ENCODE data around the gene DIO3.
"Not testable (repeated sequence)": the region's sequence is repeated elsewhere in the genome, so short reads cannot be mapped to it uniquely, and the experiment has no call there.

DIO3 gene

GRCh38 chr14:101549154-101549553, 12.1 kb upstream of the DIO3 start:
- H3K27ac ChIP-seq (ENCODE audit: insufficient read depth in 1 of 2, low read depth in 1 of 2, low read length in 2 of 2, poor library complexity in 1 of 2, severe bottlenecking in 2 of 2): no peak overlapping the region
- H3K27me3 ChIP-seq (replicated peaks in 2 of 5; ENCODE audit: control insufficient read depth in 4 of 5, insufficient read depth in 5 of 5, low read length in 4 of 5): peaks cover 0 to 9% (median 0%) of the 10 kb centered on the region in 5 experiments
- no peak overlapping the region for H3K4me3 ChIP-seq (ENCODE audit: control insufficient read depth in 1 of 7, extremely low read depth in 1 of 7, insufficient read depth in 4 of 7, low read depth in 2 of 7, low read length in 6 of 7)
- no peaks in the 10 kb centered on the region for H3K36me3 ChIP-seq (ENCODE audit: control insufficient read depth in 4 of 4, insufficient read depth in 4 of 4, low read length in 3 of 4)
- 98% methylated on average over 17 of the region's 18 CpGs for WGBS (ENCODE audit: insufficient coverage)
- ChIA-PET CTCF (no interaction called here), POLR2A (no interaction called here)
- peaks cover 0 to 3% (median under 1%) of the 10 kb centered on the region in 5 experiments for H3K9me3 ChIP-seq (ENCODE audit: control extremely low read depth in 1 of 5, control insufficient read depth in 4 of 5, insufficient read depth in 2 of 5, low read depth in 1 of 5, low read length in 4 of 5)
- no peaks in the 10 kb centered on the region for H3K4me1 ChIP-seq (ENCODE audit: control extremely low read depth in 1 of 4, control insufficient read depth in 4 of 4, insufficient read depth in 4 of 4, low read length in 3 of 4)
- no peak for DNase-seq

DNA sequence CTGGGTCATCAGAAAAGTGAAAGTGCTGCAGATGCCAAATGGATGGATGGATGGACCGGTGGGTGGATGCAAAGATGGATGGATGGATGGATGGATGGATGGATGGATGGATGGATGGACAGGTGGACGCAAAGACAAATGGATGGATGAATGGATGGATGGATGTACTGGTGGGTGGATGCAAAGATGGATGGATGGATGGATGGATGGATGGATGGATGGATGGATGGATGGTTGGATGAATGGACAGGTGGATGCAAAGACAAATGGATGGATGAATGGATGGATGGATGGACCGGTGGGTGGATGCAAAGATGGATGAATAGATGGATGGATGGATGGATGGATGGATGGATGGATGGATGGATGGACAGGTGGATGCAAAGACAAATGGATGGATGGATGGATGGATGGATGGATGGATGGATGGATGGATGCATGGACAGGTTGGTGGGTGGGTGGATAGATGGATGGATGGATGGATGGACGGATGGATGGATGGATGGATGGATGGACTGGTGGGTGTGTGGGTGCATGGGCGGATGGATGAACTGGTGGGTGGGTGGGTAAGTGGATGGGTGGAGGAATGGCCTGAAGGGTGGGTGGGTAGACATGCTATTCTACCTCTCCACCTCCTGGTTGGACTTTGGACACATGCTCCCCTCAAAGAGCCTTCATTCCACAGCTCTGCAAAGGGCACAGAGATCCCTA, 10.9 kb upstream of the DIO3 start:
- H3K27ac ChIP-seq (ENCODE audit: insufficient read depth in 1 of 2, low read depth in 1 of 2, low read length in 2 of 2, poor library complexity in 1 of 2, severe bottlenecking in 2 of 2); H3K4me1 ChIP-seq (ENCODE audit: control extremely low read depth in 1 of 4, control insufficient read depth in 4 of 4, insufficient read depth in 4 of 4, low read length in 3 of 4); H3K9me3 ChIP-seq (ENCODE audit: control extremely low read depth in 1 of 5, control insufficient read depth in 4 of 5, insufficient read depth in 2 of 5, low read depth in 1 of 5, low read length in 4 of 5); H3K27me3 ChIP-seq (replicated peaks in 2 of 5; ENCODE audit: control insufficient read depth in 4 of 5, insufficient read depth in 5 of 5, low read length in 4 of 5); DNase-seq; POLR2A ChIA-PET; H3K4me3 ChIP-seq (ENCODE audit: control insufficient read depth in 1 of 7, extremely low read depth in 1 of 7, insufficient read depth in 4 of 7, low read depth in 2 of 7, low read length in 6 of 7); H3K36me3 ChIP-seq (ENCODE audit: control insufficient read depth in 4 of 4, insufficient read depth in 4 of 4, low read length in 3 of 4); CTCF ChIA-PET: not testable (repeated sequence)
- WGBS (ENCODE audit: insufficient coverage): 100% methylated on average over 3 of the region's 5 CpGs

DNA sequence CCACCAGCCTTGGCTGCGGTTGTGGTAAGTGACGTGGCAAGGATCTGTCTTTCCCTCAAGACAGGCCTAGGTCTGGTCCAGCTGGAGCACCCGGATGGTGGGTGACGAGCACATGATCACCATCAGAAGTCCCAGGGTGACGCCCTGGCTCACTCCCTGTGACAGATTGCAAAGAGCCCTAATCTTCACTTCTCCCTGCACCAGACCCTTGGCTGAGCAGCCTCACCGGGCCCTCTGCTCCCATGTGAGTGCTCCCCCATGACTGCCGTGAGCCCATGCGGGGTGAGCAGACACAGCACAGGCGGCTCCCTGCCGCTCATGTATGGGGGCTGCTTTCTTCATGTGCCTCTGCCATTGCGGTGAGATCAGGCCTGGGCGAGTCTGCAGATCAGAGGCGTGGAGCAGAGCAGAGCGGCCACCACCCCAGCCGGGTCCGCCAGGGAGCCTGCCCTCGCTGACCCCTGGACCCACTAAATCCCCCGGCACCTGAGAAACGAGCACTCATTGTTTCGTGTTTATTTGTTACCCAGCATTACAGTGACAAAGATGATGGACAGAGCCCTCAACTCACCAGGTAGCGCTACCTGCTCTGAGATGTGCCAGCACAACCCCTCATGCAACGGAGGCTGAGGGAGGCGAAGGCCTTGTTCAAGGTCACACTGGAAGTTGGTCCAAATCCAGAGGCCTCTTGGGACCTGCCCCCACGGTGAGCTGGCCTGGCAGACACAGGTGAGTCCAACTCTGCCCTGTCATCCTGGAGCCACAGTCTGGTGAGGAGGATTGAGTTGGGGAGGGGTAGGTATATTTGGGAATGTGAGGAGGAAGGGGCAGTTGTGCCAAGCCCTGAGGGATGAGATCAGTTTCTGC, 9.3 kb upstream of the DIO3 start:
- DNase-seq: no peak
- ChIA-PET POLR2A (no interaction called here), CTCF (no interaction called here)
- Histone ChIP-seq H3K27ac (ENCODE audit: insufficient read depth in 1 of 2, low read depth in 1 of 2, low read length in 2 of 2, poor library complexity in 1 of 2, severe bottlenecking in 2 of 2) (no peak overlapping the region), H3K27me3 (replicated peaks in 2 of 5; ENCODE audit: control insufficient read depth in 4 of 5, insufficient read depth in 5 of 5, low read length in 4 of 5) (peaks cover 0 to 15% (median 4%) of the 10 kb centered on the region in 5 experiments), H3K9me3 (ENCODE audit: control extremely low read depth in 1 of 5, control insufficient read depth in 4 of 5, insufficient read depth in 2 of 5, low read depth in 1 of 5, low read length in 4 of 5) (no peaks in the 10 kb centered on the region), H3K4me1 (ENCODE audit: control extremely low read depth in 1 of 4, control insufficient read depth in 4 of 4, insufficient read depth in 4 of 4, low read length in 3 of 4) (no peaks in the 10 kb centered on the region), H3K36me3 (ENCODE audit: control insufficient read depth in 4 of 4, insufficient read depth in 4 of 4, low read length in 3 of 4) (no peaks in the 10 kb centered on the region), H3K4me3 (ENCODE audit: control insufficient read depth in 1 of 7, extremely low read depth in 1 of 7, insufficient read depth in 4 of 7, low read depth in 2 of 7, low read length in 6 of 7) (no peak overlapping the region)
- WGBS (ENCODE audit: insufficient coverage): 90% methylated on average over 24 of the region's 24 CpGs

- H3K27me3 ChIP-seq (replicated peaks in 2 of 5; ENCODE audit: control insufficient read depth in 4 of 5, insufficient read depth in 5 of 5, low read length in 4 of 5): peaks cover 0 to 23% (median 5%) of the 10 kb centered on the region in 5 experiments
- no peaks in the 10 kb centered on the region for H3K9me3 ChIP-seq (ENCODE audit: control extremely low read depth in 1 of 5, control insufficient read depth in 4 of 5, insufficient read depth in 2 of 5, low read depth in 1 of 5, low read length in 4 of 5)
- H3K4me3 ChIP-seq (ENCODE audit: control insufficient read depth in 1 of 7, extremely low read depth in 1 of 7, insufficient read depth in 4 of 7, low read depth in 2 of 7, low read length in 6 of 7): no peak overlapping the region
- ChIA-PET CTCF (no interaction called here), POLR2A (no interaction called here)
- no peak for DNase-seq
- no peaks in the 10 kb centered on the region for H3K4me1 ChIP-seq (ENCODE audit: control extremely low read depth in 1 of 4, control insufficient read depth in 4 of 4, insufficient read depth in 4 of 4, low read length in 3 of 4)
- no peak overlapping the region for H3K27ac ChIP-seq (ENCODE audit: insufficient read depth in 1 of 2, low read depth in 1 of 2, low read length in 2 of 2, poor library complexity in 1 of 2, severe bottlenecking in 2 of 2)
- 97% methylated on average over 9 of the region's 9 CpGs for WGBS (ENCODE audit: insufficient coverage)
- no peaks in the 10 kb centered on the region for H3K36me3 ChIP-seq (ENCODE audit: control insufficient read depth in 4 of 4, insufficient read depth in 4 of 4, low read length in 3 of 4)
Observed at GRCh38 chr14:101552786-101553231, 8.5 kb upstream of the DIO3 start.

GRCh38 chr14:101553393-101553792, 7.9 kb upstream of the DIO3 start:
- Histone ChIP-seq H3K4me3 (ENCODE audit: control insufficient read depth in 1 of 7, extremely low read depth in 1 of 7, insufficient read depth in 4 of 7, low read depth in 2 of 7, low read length in 6 of 7) (no peak overlapping the region), H3K27ac (ENCODE audit: insufficient read depth in 1 of 2, low read depth in 1 of 2, low read length in 2 of 2, poor library complexity in 1 of 2, severe bottlenecking in 2 of 2) (no peak overlapping the region), H3K9me3 (ENCODE audit: control extremely low read depth in 1 of 5, control insufficient read depth in 4 of 5, insufficient read depth in 2 of 5, low read depth in 1 of 5, low read length in 4 of 5) (no peaks in the 10 kb centered on the region), H3K36me3 (ENCODE audit: control insufficient read depth in 4 of 4, insufficient read depth in 4 of 4, low read length in 3 of 4) (no peaks in the 10 kb centered on the region), H3K4me1 (ENCODE audit: control extremely low read depth in 1 of 4, control insufficient read depth in 4 of 4, insufficient read depth in 4 of 4, low read length in 3 of 4) (no peaks in the 10 kb centered on the region), H3K27me3 (replicated peaks in 2 of 5; ENCODE audit: control insufficient read depth in 4 of 5, insufficient read depth in 5 of 5, low read length in 4 of 5) (peaks cover 0 to 29% (median 5%) of the 10 kb centered on the region in 5 experiments)
- 100% methylated on average over 1 of the region's 1 CpG for WGBS (ENCODE audit: insufficient coverage)
- no peak for DNase-seq
- ChIA-PET CTCF (no interaction called here), POLR2A (no interaction called here)

GRCh38 chr14:101553931-101554330, 7.4 kb upstream of the DIO3 start:
- H3K36me3 ChIP-seq (ENCODE audit: control insufficient read depth in 4 of 4, insufficient read depth in 4 of 4, low read length in 3 of 4): no peaks in the 10 kb centered on the region
- H3K9me3 ChIP-seq (ENCODE audit: control extremely low read depth in 1 of 5, control insufficient read depth in 4 of 5, insufficient read depth in 2 of 5, low read depth in 1 of 5, low read length in 4 of 5): no peaks in the 10 kb centered on the region
- no peak overlapping the region for H3K27ac ChIP-seq (ENCODE audit: insufficient read depth in 1 of 2, low read depth in 1 of 2, low read length in 2 of 2, poor library complexity in 1 of 2, severe bottlenecking in 2 of 2)
- H3K4me1 ChIP-seq (ENCODE audit: control extremely low read depth in 1 of 4, control insufficient read depth in 4 of 4, insufficient read depth in 4 of 4, low read length in 3 of 4): no peaks in the 10 kb centered on the region
- WGBS (ENCODE audit: insufficient coverage): 96% methylated on average over 3 of the region's 6 CpGs
- POLR2A ChIA-PET: no interaction called here
- peaks cover 0 to 35% (median 5%) of the 10 kb centered on the region in 5 experiments for H3K27me3 ChIP-seq (replicated peaks in 2 of 5; ENCODE audit: control insufficient read depth in 4 of 5, insufficient read depth in 5 of 5, low read length in 4 of 5)
- H3K4me3 ChIP-seq (ENCODE audit: control insufficient read depth in 1 of 7, extremely low read depth in 1 of 7, insufficient read depth in 4 of 7, low read depth in 2 of 7, low read length in 6 of 7): no peak overlapping the region
- CTCF ChIA-PET: no interaction called here
- no peak for DNase-seq

DNA sequence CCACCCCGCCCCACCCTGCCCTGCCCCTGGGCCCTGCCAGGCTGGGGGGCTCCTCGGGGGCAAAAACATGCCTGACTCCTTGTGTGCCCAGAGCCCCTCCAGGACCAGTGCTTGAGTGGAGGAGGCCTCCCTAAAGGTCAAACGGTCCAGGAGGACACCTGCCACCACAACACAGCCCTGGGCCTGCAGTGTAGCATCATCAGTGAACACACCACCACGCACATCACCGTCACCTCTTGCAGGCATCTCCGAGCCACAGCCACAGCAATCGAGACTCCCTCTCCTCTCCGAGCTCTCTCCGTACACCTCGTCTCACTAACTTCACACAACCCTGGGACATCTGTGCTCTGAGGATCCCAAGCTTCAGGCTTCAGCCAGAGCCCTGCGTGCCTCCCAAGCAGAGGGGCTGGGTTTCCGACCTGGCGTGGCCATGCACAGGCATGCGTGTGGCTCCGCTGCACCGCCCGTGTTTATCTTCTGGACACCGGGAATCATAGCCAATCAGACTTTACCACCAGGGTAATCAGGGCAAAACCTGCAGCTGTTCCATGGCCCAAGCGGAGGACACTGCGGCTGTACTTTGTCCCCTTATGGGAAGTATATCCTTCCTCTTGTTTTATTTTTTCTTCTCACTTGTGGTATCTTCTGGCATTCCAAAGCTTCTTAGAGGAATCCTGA, 6.2 kb upstream of the DIO3 start:
- WGBS (ENCODE audit: insufficient coverage): 97% methylated on average over 19 of the region's 20 CpGs
- H3K36me3 ChIP-seq (ENCODE audit: control insufficient read depth in 4 of 4, insufficient read depth in 4 of 4, low read length in 3 of 4): no peaks in the 10 kb centered on the region
- H3K27me3 ChIP-seq (replicated peaks in 2 of 5; ENCODE audit: control insufficient read depth in 4 of 5, insufficient read depth in 5 of 5, low read length in 4 of 5): peaks cover 0 to 47% (median 12%) of the 10 kb centered on the region in 5 experiments
- POLR2A ChIA-PET: no interaction called here
- CTCF ChIA-PET: no interaction called here
- H3K4me3 ChIP-seq (ENCODE audit: control insufficient read depth in 1 of 7, extremely low read depth in 1 of 7, insufficient read depth in 4 of 7, low read depth in 2 of 7, low read length in 6 of 7): no peak overlapping the region
- no peak overlapping the region for H3K27ac ChIP-seq (ENCODE audit: insufficient read depth in 1 of 2, low read depth in 1 of 2, low read length in 2 of 2, poor library complexity in 1 of 2, severe bottlenecking in 2 of 2)
- DNase-seq: no peak
- H3K9me3 ChIP-seq (ENCODE audit: control extremely low read depth in 1 of 5, control insufficient read depth in 4 of 5, insufficient read depth in 2 of 5, low read depth in 1 of 5, low read length in 4 of 5): no peaks in the 10 kb centered on the region
- H3K4me1 ChIP-seq (ENCODE audit: control extremely low read depth in 1 of 4, control insufficient read depth in 4 of 4, insufficient read depth in 4 of 4, low read length in 3 of 4): peaks cover 0 to 7% (median 3%) of the 10 kb centered on the region in 4 experiments

Measured in common myeloid progenitor, CD34-positive (primary cell).